ENCODE results near the gene SPECC1L.

SPECC1L gene

DNA sequence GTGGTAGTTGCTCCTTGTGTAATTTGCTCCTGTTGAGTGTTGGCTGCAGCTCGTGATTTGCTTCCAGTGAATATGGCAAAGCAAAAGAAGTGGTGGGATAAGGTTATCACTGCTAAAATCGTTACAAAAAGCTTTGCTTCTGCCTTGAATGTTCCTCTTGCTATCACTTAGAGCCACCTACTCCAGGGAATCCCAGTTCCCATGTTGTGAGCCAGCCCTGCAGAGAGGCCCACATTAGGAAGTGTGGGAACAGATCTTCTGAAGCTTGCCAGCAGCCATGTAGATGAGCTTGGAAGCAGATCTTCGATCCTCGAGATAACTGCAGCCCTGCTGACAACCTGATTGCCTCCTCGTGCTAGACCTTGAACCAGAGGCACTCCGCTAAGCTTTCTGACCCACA lies 71.0 kb downstream of the SPECC1L start:
- Histone ChIP-seq H3K36me3 (ENCODE audit: insufficient read depth, low read length) (peaks cover 91% of the 10 kb centered on the region), H2AFZ (ENCODE audit: low read depth, low read length) (no peak overlapping the region), H3K4me2 (ENCODE audit: insufficient read depth, low read length) (no peak overlapping the region), H3K9ac (ENCODE audit: low read depth, low read length) (no peak overlapping the region), H3K9me3 (ENCODE audit: insufficient read depth, low read length, severe bottlenecking) (no peaks in the 10 kb centered on the region), H4K20me1 (ENCODE audit: insufficient read depth, low read length) (no peaks in the 10 kb centered on the region), H3K4me1 (ENCODE audit: insufficient read depth, low read length) (no peaks in the 10 kb centered on the region), H3K27me3 (ENCODE audit: insufficient read depth, low read length, poor library complexity) (no peaks in the 10 kb centered on the region), H3K4me3 (ENCODE audit: low read depth in 1 of 2, low read length in 2 of 2) (no peak overlapping the region), H3K79me2 (ENCODE audit: insufficient read depth, low read length) (no peaks in the 10 kb centered on the region), H3K27ac (ENCODE audit: low read length) (no peak overlapping the region)
- DNase-seq (no peak), ATAC-seq (ENCODE audit: insufficient read depth, low read depth) (no peak)
- no peak for TF ChIP-seq CTCF (IDR thresholded peaks at IDR 0.05; ENCODE audit: borderline replicate concordance, extremely low read depth, low read length, poor library complexity, severe bottlenecking)
- TF ChIP-seq EZH2 (IDR thresholded peaks at IDR 0.05; ENCODE audit: borderline replicate concordance, low read depth, low read length, severe bottlenecking), result no peak

DNA sequence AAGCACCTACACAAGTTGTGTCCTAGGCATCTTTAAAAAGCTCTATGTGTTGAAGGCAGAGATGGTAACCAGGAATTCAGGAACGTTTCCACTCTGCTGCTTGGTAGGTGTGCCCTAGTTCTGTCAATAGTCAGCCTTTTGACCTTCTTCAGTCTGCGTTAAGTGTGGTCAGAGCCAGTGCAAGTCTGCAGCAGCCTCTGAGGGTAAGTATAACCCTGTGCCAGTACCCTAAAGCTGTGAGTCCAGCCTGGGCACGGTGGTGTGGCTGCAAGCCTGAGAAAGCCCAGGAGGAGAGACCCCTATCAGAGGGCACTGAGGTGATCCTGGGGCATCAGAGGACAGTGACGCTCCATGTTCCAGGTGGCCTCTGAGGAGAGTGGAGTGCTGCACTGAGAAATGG lies 80.0 kb downstream of the SPECC1L start:
- Histone ChIP-seq H3K79me2 (ENCODE audit: insufficient read depth, low read length) (no peaks in the 10 kb centered on the region), H4K20me1 (ENCODE audit: insufficient read depth, low read length) (no peaks in the 10 kb centered on the region), H3K36me3 (ENCODE audit: insufficient read depth, low read length) (peaks cover 93% of the 10 kb centered on the region), H3K9ac (ENCODE audit: low read depth, low read length) (no peak overlapping the region), H3K4me3 (ENCODE audit: low read depth in 1 of 2, low read length in 2 of 2) (no peak overlapping the region), H3K27me3 (ENCODE audit: insufficient read depth, low read length, poor library complexity) (no peaks in the 10 kb centered on the region), H3K27ac (ENCODE audit: low read length) (no peak overlapping the region), H3K4me2 (ENCODE audit: insufficient read depth, low read length) (no peak overlapping the region), H2AFZ (ENCODE audit: low read depth, low read length) (no peak overlapping the region), H3K9me3 (ENCODE audit: insufficient read depth, low read length, severe bottlenecking) (no peaks in the 10 kb centered on the region), H3K4me1 (ENCODE audit: insufficient read depth, low read length) (no peaks in the 10 kb centered on the region)
- TF ChIP-seq CTCF (IDR thresholded peaks at IDR 0.05; ENCODE audit: borderline replicate concordance, extremely low read depth, low read length, poor library complexity, severe bottlenecking), result no peak
- no peak for TF ChIP-seq EZH2 (IDR thresholded peaks at IDR 0.05; ENCODE audit: borderline replicate concordance, low read depth, low read length, severe bottlenecking)
- no peak for DNase-seq
- ATAC-seq (ENCODE audit: insufficient read depth, low read depth), result no peak

- Histone ChIP-seq H3K4me3 (ENCODE audit: low read depth in 1 of 2, low read length in 2 of 2) (no peak overlapping the region), H3K79me2 (ENCODE audit: insufficient read depth, low read length) (no peaks in the 10 kb centered on the region), H3K4me2 (ENCODE audit: insufficient read depth, low read length) (no peak overlapping the region), H3K9ac (ENCODE audit: low read depth, low read length) (no peak overlapping the region), H2AFZ (ENCODE audit: low read depth, low read length) (no peak overlapping the region), H3K36me3 (ENCODE audit: insufficient read depth, low read length) (peaks cover 82% of the 10 kb centered on the region), H3K27ac (ENCODE audit: low read length) (no peak overlapping the region), H3K4me1 (ENCODE audit: insufficient read depth, low read length) (no peaks in the 10 kb centered on the region), H3K27me3 (ENCODE audit: insufficient read depth, low read length, poor library complexity) (no peaks in the 10 kb centered on the region), H4K20me1 (ENCODE audit: insufficient read depth, low read length) (no peaks in the 10 kb centered on the region), H3K9me3 (ENCODE audit: insufficient read depth, low read length, severe bottlenecking) (no peaks in the 10 kb centered on the region)
- DNase-seq, result no peak
- no peak for ATAC-seq (ENCODE audit: insufficient read depth, low read depth)
- TF ChIP-seq CTCF (IDR thresholded peaks at IDR 0.05; ENCODE audit: borderline replicate concordance, extremely low read depth, low read length, poor library complexity, severe bottlenecking), result no peak
- no peak for TF ChIP-seq EZH2 (IDR thresholded peaks at IDR 0.05; ENCODE audit: borderline replicate concordance, low read depth, low read length, severe bottlenecking)
Measured at GRCh38 chr22:24353121-24353520, 82.5 kb downstream of the SPECC1L start.

- Histone ChIP-seq H3K4me3 (ENCODE audit: low read depth in 1 of 2, low read length in 2 of 2) (no peak overlapping the region), H3K36me3 (ENCODE audit: insufficient read depth, low read length) (peaks cover 82% of the 10 kb centered on the region), H3K27me3 (ENCODE audit: insufficient read depth, low read length, poor library complexity) (no peaks in the 10 kb centered on the region), H3K9me3 (ENCODE audit: insufficient read depth, low read length, severe bottlenecking) (no peaks in the 10 kb centered on the region), H2AFZ (ENCODE audit: low read depth, low read length) (no peak overlapping the region), H4K20me1 (ENCODE audit: insufficient read depth, low read length) (no peaks in the 10 kb centered on the region), H3K4me2 (ENCODE audit: insufficient read depth, low read length) (no peak overlapping the region), H3K27ac (ENCODE audit: low read length) (no peak overlapping the region), H3K9ac (ENCODE audit: low read depth, low read length) (no peak overlapping the region), H3K4me1 (ENCODE audit: insufficient read depth, low read length) (no peaks in the 10 kb centered on the region), H3K79me2 (ENCODE audit: insufficient read depth, low read length) (0 out of 2 replicates have a peak, but pooled peaks cover 3% of the 10 kb centered on the region)
- TF ChIP-seq CTCF (IDR thresholded peaks at IDR 0.05; ENCODE audit: borderline replicate concordance, extremely low read depth, low read length, poor library complexity, severe bottlenecking), result no peak
- TF ChIP-seq EZH2 (IDR thresholded peaks at IDR 0.05; ENCODE audit: borderline replicate concordance, low read depth, low read length, severe bottlenecking), result no peak
- ATAC-seq (ENCODE audit: insufficient read depth, low read depth), result no peak
- no peak for DNase-seq
Measured at GRCh38 chr22:24355574-24355973, 84.9 kb downstream of the SPECC1L start.
